ENCODE results near the gene GFM1. TPM values are rescaled to one million over a fixed set of nuclear protein-coding genes. Genes with fewer than 3 reads are reported as not detected.

The GFM1 gene
- total and polyA plus RNA-seq, 2 of the 13 experiments (the other 11 are each of a cell fraction or from before 2014, with no cell fraction given), result 10.5 to 59.0 TPM

- POLR2A ChIA-PET, result no interaction called here
- no peaks in the 10 kb centered on the region for H3K4me1 ChIP-seq (ENCODE audit: insufficient read depth, low read length)
- 12% methylated on average over 2 of the region's 2 CpGs for WGBS (ENCODE audit: low lambda C conversion rate)
- H3K4me2 ChIP-seq (ENCODE audit: low read depth, low read length), result no peak overlapping the region
- H3K79me2 ChIP-seq (ENCODE audit: insufficient read depth, low read length), result no peaks in the 10 kb centered on the region
- no peaks in the 10 kb centered on the region for H3K27me3 ChIP-seq (ENCODE audit: control insufficient read depth in 1 of 2, insufficient read depth in 2 of 2, low read length in 2 of 2)
- FAIRE-seq (no peak), DNase-seq (ENCODE audit: low spot score) (no peak), ATAC-seq (no peak)
- no peak overlapping the region for H3K27ac ChIP-seq (ENCODE audit: extremely low read length, insufficient read depth, low read length)
- no peaks in the 10 kb centered on the region for H3K9me3 ChIP-seq (ENCODE audit: low read length)
- H3K4me3 ChIP-seq (replicated peaks in 1 of 3; ENCODE audit: insufficient read depth in 1 of 3, low read depth in 2 of 3, low read length in 3 of 3), result no peak overlapping the region
- H3K36me3 ChIP-seq (replicated peaks in 1 of 2; ENCODE audit: control insufficient read depth in 1 of 2, insufficient read depth in 2 of 2, low read length in 2 of 2), result no peaks in the 10 kb centered on the region
- no TSS peak for BruUV-seq (replicated peaks)
- no peaks in the 10 kb centered on the region for H4K20me1 ChIP-seq (ENCODE audit: insufficient read depth, low read length)
- no peak overlapping the region for H3K9ac ChIP-seq (ENCODE audit: insufficient read depth, low read depth, low read length)
- H2AFZ ChIP-seq (ENCODE audit: low read length), result no peak overlapping the region
- CTCF ChIA-PET (ENCODE audit: low intra/inter-chr PET ratio, low total read pairs), result no interaction called here
- TF ChIP-seq, protein P1, sequence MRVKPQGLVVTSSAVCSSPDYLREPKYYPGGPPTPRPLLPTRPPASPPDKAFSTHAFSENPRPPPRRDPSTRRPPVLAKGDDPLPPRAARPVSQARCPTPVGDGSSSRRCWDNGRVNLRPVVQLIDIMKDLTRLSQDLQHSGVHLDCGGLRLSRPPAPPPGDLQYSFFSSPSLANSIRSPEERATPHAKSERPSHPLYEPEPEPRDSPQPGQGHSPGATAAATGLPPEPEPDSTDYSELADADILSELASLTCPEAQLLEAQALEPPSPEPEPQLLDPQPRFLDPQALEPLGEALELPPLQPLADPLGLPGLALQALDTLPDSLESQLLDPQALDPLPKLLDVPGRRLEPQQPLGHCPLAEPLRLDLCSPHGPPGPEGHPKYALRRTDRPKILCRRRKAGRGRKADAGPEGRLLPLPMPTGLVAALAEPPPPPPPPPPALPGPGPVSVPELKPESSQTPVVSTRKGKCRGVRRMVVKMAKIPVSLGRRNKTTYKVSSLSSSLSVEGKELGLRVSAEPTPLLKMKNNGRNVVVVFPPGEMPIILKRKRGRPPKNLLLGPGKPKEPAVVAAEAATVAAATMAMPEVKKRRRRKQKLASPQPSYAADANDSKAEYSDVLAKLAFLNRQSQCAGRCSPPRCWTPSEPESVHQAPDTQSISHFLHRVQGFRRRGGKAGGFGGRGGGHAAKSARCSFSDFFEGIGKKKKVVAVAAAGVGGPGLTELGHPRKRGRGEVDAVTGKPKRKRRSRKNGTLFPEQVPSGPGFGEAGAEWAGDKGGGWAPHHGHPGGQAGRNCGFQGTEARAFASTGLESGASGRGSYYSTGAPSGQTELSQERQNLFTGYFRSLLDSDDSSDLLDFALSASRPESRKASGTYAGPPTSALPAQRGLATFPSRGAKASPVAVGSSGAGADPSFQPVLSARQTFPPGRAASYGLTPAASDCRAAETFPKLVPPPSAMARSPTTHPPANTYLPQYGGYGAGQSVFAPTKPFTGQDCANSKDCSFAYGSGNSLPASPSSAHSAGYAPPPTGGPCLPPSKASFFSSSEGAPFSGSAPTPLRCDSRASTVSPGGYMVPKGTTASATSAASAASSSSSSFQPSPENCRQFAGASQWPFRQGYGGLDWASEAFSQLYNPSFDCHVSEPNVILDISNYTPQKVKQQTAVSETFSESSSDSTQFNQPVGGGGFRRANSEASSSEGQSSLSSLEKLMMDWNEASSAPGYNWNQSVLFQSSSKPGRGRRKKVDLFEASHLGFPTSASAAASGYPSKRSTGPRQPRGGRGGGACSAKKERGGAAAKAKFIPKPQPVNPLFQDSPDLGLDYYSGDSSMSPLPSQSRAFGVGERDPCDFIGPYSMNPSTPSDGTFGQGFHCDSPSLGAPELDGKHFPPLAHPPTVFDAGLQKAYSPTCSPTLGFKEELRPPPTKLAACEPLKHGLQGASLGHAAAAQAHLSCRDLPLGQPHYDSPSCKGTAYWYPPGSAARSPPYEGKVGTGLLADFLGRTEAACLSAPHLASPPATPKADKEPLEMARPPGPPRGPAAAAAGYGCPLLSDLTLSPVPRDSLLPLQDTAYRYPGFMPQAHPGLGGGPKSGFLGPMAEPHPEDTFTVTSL (CRISPR knock-in tag; IDR thresholded peaks at IDR 0.05; ENCODE audit: borderline replicate concordance), result no peak
- TF ChIP-seq, protein P2, sequence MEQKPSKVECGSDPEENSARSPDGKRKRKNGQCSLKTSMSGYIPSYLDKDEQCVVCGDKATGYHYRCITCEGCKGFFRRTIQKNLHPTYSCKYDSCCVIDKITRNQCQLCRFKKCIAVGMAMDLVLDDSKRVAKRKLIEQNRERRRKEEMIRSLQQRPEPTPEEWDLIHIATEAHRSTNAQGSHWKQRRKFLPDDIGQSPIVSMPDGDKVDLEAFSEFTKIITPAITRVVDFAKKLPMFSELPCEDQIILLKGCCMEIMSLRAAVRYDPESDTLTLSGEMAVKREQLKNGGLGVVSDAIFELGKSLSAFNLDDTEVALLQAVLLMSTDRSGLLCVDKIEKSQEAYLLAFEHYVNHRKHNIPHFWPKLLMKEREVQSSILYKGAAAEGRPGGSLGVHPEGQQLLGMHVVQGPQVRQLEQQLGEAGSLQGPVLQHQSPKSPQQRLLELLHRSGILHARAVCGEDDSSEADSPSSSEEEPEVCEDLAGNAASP (CRISPR knock-in tag; IDR thresholded peaks at IDR 0.05; ENCODE audit: borderline replicate concordance), result no peak
- TF ChIP-seq ZNF30 (CRISPR knock-in tag; IDR thresholded peaks at IDR 0.05) (no peak), ZFP90 (CRISPR knock-in tag; IDR thresholded peaks at IDR 0.05; ENCODE audit: borderline replicate concordance) (no peak), CBFB (CRISPR knock-in tag; IDR thresholded peaks at IDR 0.05) (no peak), TBL1XR1 (IDR thresholded peaks at IDR 0.05; ENCODE audit: borderline replicate concordance, low read length, partially characterized antibody) (no peak), DNMT3B (CRISPR knock-in tag; conservative IDR thresholded peaks at IDR 0.05) (no peak), MAFF (IDR thresholded peaks at IDR 0.05; ENCODE audit: low read depth, low read length) (no peak), RFXANK (CRISPR knock-in tag; IDR thresholded peaks at IDR 0.05) (no peak), ERF (CRISPR knock-in tag; IDR thresholded peaks at IDR 0.05) (no peak), POLR2G (IDR thresholded peaks at IDR 0.05; ENCODE audit: low read depth, low read length) (no peak), IRX3 (CRISPR knock-in tag; IDR thresholded peaks at IDR 0.05; ENCODE audit: borderline replicate concordance, low read depth) (no peak), TMF1 (CRISPR knock-in tag; IDR thresholded peaks at IDR 0.05; ENCODE audit: low read depth) (no peak)
- intact Hi-C loops (cut with micrococcal nuclease; ENCODE audit: unreplicated experiment) (no loop called here), in situ Hi-C loops (cut with HindIII; ENCODE audit: extremely low pct_ligation_motif_present, low pct_unique_long_range_greater_than_20kb) (no loop called here)
These were observed 43.5 kb upstream of the GFM1 start for GRCh38 chr3:158600787-158601186.
